IMR-90 (cell line): ENCODE results near the gene AKR7A2. TPM values are rescaled to one million over a fixed set of nuclear protein-coding genes. Genes with fewer than 3 reads are reported as not detected.

Experiments used
- ATAC-seq: fragments of 200-7000 bp; cut with Tn5 transposase; 2 replicates; pipeline ENCODE4 v1.9.1; 2020; ENCODE audit warnings: low read depth, mild to moderate bottlenecking, moderate library complexity
- BruUV-seq: library from RNA; stranded (reverse); fragments of 400-500 nt; replicated peaks from 2 replicates; lab custom pipeline; 2021; lab: Mats Ljungman, UMichigan
- CTCF ChIA-PET: fragments of 300-600 bp; formaldehyde crosslinking; extraction: SDS; loops from one replicate; lab custom pipeline; 2021; ENCODE audit warnings: antibody characterized with exemption; lab: Yijun Ruan, JAX
- POLR2A ChIA-PET: fragments of 300-600 bp; sonication (Branson Sonifier 250); formaldehyde crosslinking; loops from one replicate; lab custom pipeline; 2022; ENCODE audit warnings: antibody characterized with exemption; ENCODE audit not compliant: unreplicated experiment; lab: Charles Lee
- DNase-seq: peaks from one replicate; pipeline ENCODE4 v3.0.0; 2013
- H2AFZ ChIP-seq: replicated peaks from 2 replicates; pipeline ENCODE3; 2013; ENCODE audit warnings: low read length, mild to moderate bottlenecking; ENCODE audit not compliant: poor library complexity
- H2AK5ac ChIP-seq: 2 replicates; pipeline ENCODE4 v1.6.1; 2013; ENCODE audit warnings: low read depth, low read length, inconsistent platforms
- H2AK9ac ChIP-seq: replicated peaks from 2 replicates; pipeline ENCODE3; 2013; ENCODE audit warnings: mild to moderate bottlenecking, low read depth, low read length, moderate library complexity; ENCODE audit not compliant: poor library complexity
- H2BK120ac ChIP-seq: 2 replicates; pipeline ENCODE4 v1.6.1; 2013; ENCODE audit warnings: low read depth, low read length, inconsistent platforms
- H2BK15ac ChIP-seq: 3 replicates; pipeline ENCODE4 v1.6.1; 2013; ENCODE audit warnings: low read depth, low read length, inconsistent platforms
- H2BK20ac ChIP-seq: 2 replicates; pipeline ENCODE4 v1.6.1; 2013; ENCODE audit warnings: low read depth, mild to moderate bottlenecking, inconsistent platforms, low read length, moderate library complexity
- H2BK5ac ChIP-seq: 2 replicates; pipeline ENCODE4 v1.6.1; 2013; ENCODE audit warnings: mild to moderate bottlenecking, low read depth, low read length, inconsistent platforms; ENCODE audit not compliant: poor library complexity, severe bottlenecking
- H3K14ac ChIP-seq: replicated peaks from 2 replicates; pipeline ENCODE4 v1.6.1; 2013; ENCODE audit warnings: low read depth, low read length, inconsistent platforms
- H3K18ac ChIP-seq: 2 replicates; pipeline ENCODE4 v1.6.1; 2013; ENCODE audit warnings: low read depth, low read length, control low read depth
- H3K23ac ChIP-seq: 2 replicates; pipeline ENCODE4 v1.6.1; 2013; ENCODE audit warnings: low read depth, low read length, inconsistent platforms
- H3K27ac ChIP-seq: 2 replicates; pipeline ENCODE4 v1.5.1; 2013; ENCODE audit warnings: mild to moderate bottlenecking, control low read depth, low read length; ENCODE audit not compliant: insufficient read depth
- H3K27me3 ChIP-seq: 2 replicates; pipeline ENCODE4 v1.6.1; 2013; ENCODE audit warnings: low read length; ENCODE audit not compliant: control insufficient read depth, insufficient read depth
- H3K36me3 ChIP-seq: 2 replicates; pipeline ENCODE4 v1.6.1; 2013; ENCODE audit warnings: low read length, mixed read lengths; ENCODE audit not compliant: control insufficient read depth, insufficient read depth
- H3K4ac ChIP-seq: 2 replicates; pipeline ENCODE4 v1.6.1; 2013; ENCODE audit warnings: low read depth, low read length, inconsistent platforms
- H3K4me1 ChIP-seq: 2 replicates; pipeline ENCODE4 v1.6.1; 2013; ENCODE audit warnings: low read length, mixed read lengths; ENCODE audit not compliant: control insufficient read depth, insufficient read depth
- H3K4me2 ChIP-seq: 2 replicates; pipeline ENCODE4 v1.6.1; 2013; ENCODE audit warnings: low read depth, mild to moderate bottlenecking, control low read depth, low read length, moderate library complexity
- H3K4me3 ChIP-seq: 2 replicates; pipeline ENCODE4 v1.5.1; 2013; ENCODE audit warnings: low read depth, mild to moderate bottlenecking, control low read depth, low read length, moderate library complexity; ENCODE audit not compliant: insufficient read depth
- H3K56ac ChIP-seq: 2 replicates; pipeline ENCODE4 v1.6.1; 2013; ENCODE audit warnings: low read length, inconsistent platforms; ENCODE audit not compliant: insufficient read depth; ENCODE audit errors: extremely low read depth
- H3K79me1 ChIP-seq, 2 experiments: 2 replicates each; pipeline ENCODE4 v1.6.1; 2013; ENCODE audit warnings: low read length in 2 of 2, inconsistent platforms in 1 of 2, low read depth in 1 of 2
- H3K9ac ChIP-seq: 2 replicates; pipeline ENCODE4 v1.6.1; 2013; ENCODE audit warnings: low read depth, low read length, control low read depth
- H3K9me1 ChIP-seq: 2 replicates; pipeline ENCODE4 v1.6.1; 2013; ENCODE audit warnings: low read length, inconsistent platforms; ENCODE audit not compliant: insufficient read depth
- H3K9me3 ChIP-seq: 2 replicates; pipeline ENCODE4 v1.6.1; 2013; ENCODE audit warnings: low read length; ENCODE audit not compliant: control insufficient read depth, insufficient read depth
- H4K20me1 ChIP-seq: 2 replicates; pipeline ENCODE4 v1.6.1; 2013; ENCODE audit warnings: low read length, inconsistent platforms; ENCODE audit not compliant: insufficient read depth
- H4K5ac ChIP-seq: 2 replicates; pipeline ENCODE4 v1.6.1; 2013; ENCODE audit warnings: mild to moderate bottlenecking, low read depth, low read length, control low read depth
- H4K8ac ChIP-seq, 2 experiments: 2 replicates each; pipeline ENCODE4 v1.6.1; 2013; ENCODE audit warnings: low read depth in 2 of 2, low read length in 2 of 2, control low read depth in 1 of 2, inconsistent platforms in 1 of 2
- H4K91ac ChIP-seq: 2 replicates; pipeline ENCODE4 v1.6.1; 2013; ENCODE audit warnings: low read depth, low read length, inconsistent platforms; ENCODE audit not compliant: insufficient read depth
- BHLHE40 ChIP-seq: fragments of 150-350 bp; IDR thresholded peaks from 2 replicates; pipeline ENCODE4 v1.6.1; 2016; ENCODE audit warnings: mild to moderate bottlenecking, low read depth, low read length
- CHD1 ChIP-seq: IDR thresholded peaks from 2 replicates; pipeline ENCODE4 v1.6.1; 2012; ENCODE audit warnings: low read depth, low read length, improper control_type of control experiment
- FOS ChIP-seq: fragments of 150-350 bp; IDR thresholded peaks from 2 replicates; pipeline ENCODE4 v1.6.1; 2016; ENCODE audit warnings: low read depth, low read length
- MAFK ChIP-seq: IDR thresholded peaks from 2 replicates; pipeline ENCODE4 v1.6.1; 2012; ENCODE audit warnings: low read depth, low read length, improper control_type of control experiment
- MAZ ChIP-seq: IDR thresholded peaks from 2 replicates; pipeline ENCODE4 v1.6.1; 2012; ENCODE audit warnings: low read depth, mild to moderate bottlenecking, low read length, improper control_type of control experiment, moderate library complexity, borderline replicate concordance
- MXI1 ChIP-seq: IDR thresholded peaks from 2 replicates; pipeline ENCODE4 v1.6.1; 2012; ENCODE audit warnings: low read depth, mild to moderate bottlenecking, low read length, moderate library complexity, borderline replicate concordance
- NFE2L2 ChIP-seq: fragments of 150-350 bp; IDR thresholded peaks from 2 replicates; pipeline ENCODE4 v1.6.1; 2016; ENCODE audit warnings: low read depth, mild to moderate bottlenecking, low read length
- POLR2A ChIP-seq: IDR thresholded peaks from 2 replicates; pipeline ENCODE4 v1.6.1; 2012; ENCODE audit warnings: mild to moderate bottlenecking, low read depth, low read length
- RAD21 ChIP-seq: IDR thresholded peaks from 2 replicates; pipeline ENCODE4 v1.6.1; 2012; ENCODE audit warnings: low read length, improper control_type of control experiment
- RCOR1 ChIP-seq: IDR thresholded peaks from 2 replicates; pipeline ENCODE4 v1.6.1; 2012; ENCODE audit warnings: mild to moderate bottlenecking, low read length, improper control_type of control experiment; ENCODE audit not compliant: insufficient replicate concordance
- RFX5 ChIP-seq: IDR thresholded peaks from 2 replicates; pipeline ENCODE4 v1.8.0; 2012; ENCODE audit warnings: low read depth, mild to moderate bottlenecking, low read length, moderate library complexity
- SMC3 ChIP-seq: fragments of 150-350 bp; IDR thresholded peaks from 2 replicates; pipeline ENCODE4 v1.6.1; 2016; ENCODE audit warnings: low read depth, mild to moderate bottlenecking, antibody characterized with exemption, low read length, moderate library complexity
- WGBS, 2 experiments: methylation state at CpG; one replicate each; pipeline versions ENCODE4 v1.1.5 to v1.1.7; 2013; ENCODE audit warnings: missing lambda C conversion rate in 2 of 2; ENCODE audit not compliant: insufficient read length in 1 of 2; ENCODE audit errors: extremely low coverage in 2 of 2; 5-methylcytosine and 5-hydroxymethylcytosine counted together
- dilution Hi-C: fragments of 300-500 bp; cut with HindIII; formaldehyde crosslinking; loops from one replicate; pipeline ENCODE4 v1.14.3; 2018; ENCODE audit warnings: low sequenced_read_pairs; ENCODE audit not compliant: unreplicated experiment
- in situ Hi-C: fragments of 300-500 bp; cut with MboI; formaldehyde crosslinking; loops from 3 replicates; pipeline ENCODE4 v1.14.3; 2019; ENCODE audit warnings: low sequenced_read_pairs, inconsistent platforms, mixed read lengths
- intact Hi-C: fragments of 100-400 bp; cut with micrococcal nuclease; formaldehyde crosslinking; loops from 2 replicates; pipeline ENCODE4 v1.10.0; 2022
- polyA plus RNA-seq, 3 experiments: library from polyadenylated mRNA; depleted of rRNA; stranded (reverse); fragments of >200 nt; gene quantifications; 2 replicates each; pipeline ENCODE4 v1.2.3, GENCODE V29; 2012; ENCODE audit warnings: low replicate concordance in 1 of 3
- total RNA-seq: library from RNA; depleted of rRNA; stranded (reverse); fragments of >200 nt; gene quantifications from 2 replicates; pipeline ENCODE4 v1.2.3, GENCODE V29; 2012
- TF ChIP-seq, protein P1 (sequence below): conservative IDR thresholded peaks from 2 replicates; pipeline ENCODE4 v1.5.1; 2012; ENCODE audit warnings: mild to moderate bottlenecking, low read depth, low read length, improper control_type of control experiment
- TF ChIP-seq, protein P2 (sequence below): fragments of 150-350 bp; IDR thresholded peaks from 2 replicates; pipeline ENCODE4 v1.6.1; 2017; ENCODE audit warnings: mild to moderate bottlenecking, antibody characterized with exemption, low read length, low read depth
- TF ChIP-seq, protein P3 (sequence below): fragments of 150-350 bp; IDR thresholded peaks from 2 replicates; pipeline ENCODE4 v1.6.1; 2016; ENCODE audit warnings: low read depth, mild to moderate bottlenecking, low read length, moderate library complexity, borderline replicate concordance

AKR7A2 gene
- total and polyA plus RNA-seq, 2 of the 4 experiments (the other 2 are of a cell fraction) = 55.8 to 60.2 TPM

DNA sequence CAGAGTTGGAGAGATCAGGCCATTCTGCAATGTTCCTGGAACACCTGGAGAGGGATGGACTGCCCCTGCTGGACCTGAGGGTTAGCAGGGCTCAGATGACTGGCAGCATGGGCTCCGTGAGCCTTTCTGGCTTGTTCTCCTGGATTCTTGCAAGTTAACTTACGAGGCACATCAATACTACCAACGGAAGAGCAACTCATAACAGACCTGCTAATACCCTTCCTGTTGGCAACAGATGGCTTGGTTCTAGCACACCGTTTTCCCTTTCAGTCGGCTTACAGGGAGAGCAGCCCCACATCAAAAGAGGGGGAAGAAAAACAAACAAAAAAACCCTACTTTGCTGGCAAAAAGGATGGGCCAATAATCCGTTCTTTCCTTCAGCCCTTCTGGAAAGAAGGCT, 48.1 kb upstream of the AKR7A2 start:
- Histone ChIP-seq H2BK120ac (no peak overlapping the region), H4K20me1 (peaks cover 77% of the 10 kb centered on the region), H3K27me3 (no peaks in the 10 kb centered on the region), H3K79me1 (peaks cover 35 to 87% of the 10 kb centered on the region in 2 experiments), H4K91ac (no peak overlapping the region), H4K5ac (no peak overlapping the region), H3K4me1 (peaks cover 6% of the 10 kb centered on the region; the same call in 1 of the 2 replicates), H3K4ac (no peak overlapping the region), H3K9me3 (no peaks in the 10 kb centered on the region), H3K4me3 (no peak overlapping the region), H3K27ac (no peak overlapping the region), H3K36me3 (peaks cover 27% of the 10 kb centered on the region), H2BK5ac (no peak overlapping the region), H2BK15ac (no peak overlapping the region), H3K14ac (no peak overlapping the region), H2AK9ac (no peak overlapping the region), H3K56ac (no peak overlapping the region), H3K23ac (0 out of 2 replicates have a peak overlapping the region, but pooled peaks have one; percentile 9), H3K4me2 (no peak overlapping the region), H3K9ac (no peak overlapping the region), H3K18ac (no peak overlapping the region), H2AFZ (no peak overlapping the region), H2AK5ac (no peak overlapping the region), H4K8ac (no peak overlapping the region), H3K9me1 (peaks cover 20% of the 10 kb centered on the region), H2BK20ac (no peak overlapping the region)
- BruUV-seq = no TSS peak
- dilution Hi-C loops (no loop called here), intact Hi-C loops (no loop called here), in situ Hi-C loops (no loop called here)
- DNase-seq (no peak), ATAC-seq (no peak)
- 50% methylated on average over 2 of the region's 6 CpGs; no CpG with 5 or more reads in 1 of the 2 experiments for WGBS, 2 experiments
- TF ChIP-seq FOS (no peak), NFE2L2 (no peak), RAD21 (no peak), CHD1 (no peak), RCOR1 (no peak), MXI1 (no peak), POLR2A (no peak), SMC3 (no peak), RFX5 (no peak), MAZ (no peak), BHLHE40 (no peak), MAFK (no peak)
- TF ChIP-seq, protein P1, sequence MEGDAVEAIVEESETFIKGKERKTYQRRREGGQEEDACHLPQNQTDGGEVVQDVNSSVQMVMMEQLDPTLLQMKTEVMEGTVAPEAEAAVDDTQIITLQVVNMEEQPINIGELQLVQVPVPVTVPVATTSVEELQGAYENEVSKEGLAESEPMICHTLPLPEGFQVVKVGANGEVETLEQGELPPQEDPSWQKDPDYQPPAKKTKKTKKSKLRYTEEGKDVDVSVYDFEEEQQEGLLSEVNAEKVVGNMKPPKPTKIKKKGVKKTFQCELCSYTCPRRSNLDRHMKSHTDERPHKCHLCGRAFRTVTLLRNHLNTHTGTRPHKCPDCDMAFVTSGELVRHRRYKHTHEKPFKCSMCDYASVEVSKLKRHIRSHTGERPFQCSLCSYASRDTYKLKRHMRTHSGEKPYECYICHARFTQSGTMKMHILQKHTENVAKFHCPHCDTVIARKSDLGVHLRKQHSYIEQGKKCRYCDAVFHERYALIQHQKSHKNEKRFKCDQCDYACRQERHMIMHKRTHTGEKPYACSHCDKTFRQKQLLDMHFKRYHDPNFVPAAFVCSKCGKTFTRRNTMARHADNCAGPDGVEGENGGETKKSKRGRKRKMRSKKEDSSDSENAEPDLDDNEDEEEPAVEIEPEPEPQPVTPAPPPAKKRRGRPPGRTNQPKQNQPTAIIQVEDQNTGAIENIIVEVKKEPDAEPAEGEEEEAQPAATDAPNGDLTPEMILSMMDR = no peak
- TF ChIP-seq, protein P2, sequence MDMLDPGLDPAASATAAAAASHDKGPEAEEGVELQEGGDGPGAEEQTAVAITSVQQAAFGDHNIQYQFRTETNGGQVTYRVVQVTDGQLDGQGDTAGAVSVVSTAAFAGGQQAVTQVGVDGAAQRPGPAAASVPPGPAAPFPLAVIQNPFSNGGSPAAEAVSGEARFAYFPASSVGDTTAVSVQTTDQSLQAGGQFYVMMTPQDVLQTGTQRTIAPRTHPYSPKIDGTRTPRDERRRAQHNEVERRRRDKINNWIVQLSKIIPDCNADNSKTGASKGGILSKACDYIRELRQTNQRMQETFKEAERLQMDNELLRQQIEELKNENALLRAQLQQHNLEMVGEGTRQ = no peak
- TF ChIP-seq, protein P3, sequence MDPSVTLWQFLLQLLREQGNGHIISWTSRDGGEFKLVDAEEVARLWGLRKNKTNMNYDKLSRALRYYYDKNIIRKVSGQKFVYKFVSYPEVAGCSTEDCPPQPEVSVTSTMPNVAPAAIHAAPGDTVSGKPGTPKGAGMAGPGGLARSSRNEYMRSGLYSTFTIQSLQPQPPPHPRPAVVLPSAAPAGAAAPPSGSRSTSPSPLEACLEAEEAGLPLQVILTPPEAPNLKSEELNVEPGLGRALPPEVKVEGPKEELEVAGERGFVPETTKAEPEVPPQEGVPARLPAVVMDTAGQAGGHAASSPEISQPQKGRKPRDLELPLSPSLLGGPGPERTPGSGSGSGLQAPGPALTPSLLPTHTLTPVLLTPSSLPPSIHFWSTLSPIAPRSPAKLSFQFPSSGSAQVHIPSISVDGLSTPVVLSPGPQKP = no peak
- POLR2A ChIA-PET = no interaction called here
- CTCF ChIA-PET = no interaction called here
